OCI-LY3 (cell line): ENCODE data around the gene ZDHHC14.

Experiments used
- CTCF ChIP-seq: fragments of 200-600, 300-600 bp; sonication (generic); IDR thresholded peaks from 2 replicates; pipeline ENCODE4 v1.5.1; 2014; ENCODE audit warnings: antibody characterized with exemption, low read length, low read depth
- EZH2phosphoT487 ChIP-seq: fragments of 200-600 bp; shearing (Covaris generic); IDR thresholded peaks from 2 replicates; pipeline ENCODE4 v1.6.1; 2018; ENCODE audit warnings: antibody characterized with exemption, mixed run types, low read depth

GRCh38 chr6:157679605-157680580, 298.9 kb downstream of the ZDHHC14 start:
- TF ChIP-seq CTCF (no peak), EZH2phosphoT487 (no peak)
